Sigmoid colon (tissue), 7 donors: ENCODE measurements around the gene NRDE2. TPM values are rescaled to one million over a fixed set of nuclear protein-coding genes. Genes with fewer than 3 reads are reported as not detected.
A peak's percentile ranks its signal among the peaks of the same experiment; 100 is the strongest.

ENCODE experiments used
- DNase-seq: peaks from one replicate; pipeline ENCODE4 v3.0.0-alpha.2; 2019
- H3K27ac ChIP-seq, 4 donors: fragments of 200-600 bp; sonication (generic); one replicate each; pipeline ENCODE4 v1.5.1; 2016 to 2019; ENCODE audit warnings: mild to moderate bottlenecking in 1 of 4
- H3K27me3 ChIP-seq, 3 donors: fragments of 200-600 bp; sonication (generic); one replicate each; pipeline ENCODE4 v1.5.1; 2019; ENCODE audit warnings: mild to moderate bottlenecking in 1 of 3
- H3K36me3 ChIP-seq, 4 donors: fragments of 200-600 bp; sonication (generic); one replicate each; pipeline ENCODE4 v1.5.1; 2016 to 2019
- H3K4me1 ChIP-seq, 4 donors: fragments of 200-600 bp; sonication (generic); one replicate each; pipeline ENCODE4 v1.5.1; 2017 to 2019
- H3K4me3 ChIP-seq, 4 donors: fragments of 200-600 bp; sonication (generic); one replicate each; pipeline ENCODE4 v1.5.1; 2017 to 2019; ENCODE audit warnings: mild to moderate bottlenecking in 2 of 4, moderate library complexity in 1 of 4
- H3K9me3 ChIP-seq, 4 donors: fragments of 200-600 bp in 3 of 4; sonication (generic) in 3 of 4; one replicate each; pipeline versions ENCODE4 v1.5.1 to v1.6.1; 2013 to 2019
- EP300 ChIP-seq, 4 donors: sonication (generic); formaldehyde crosslinking; IDR thresholded peaks; one replicate each; pipeline ENCODE4 v1.6.1; 2017; ENCODE audit warnings: antibody characterized with exemption in 4 of 4
- POLR2A ChIP-seq, 2 donors: fragments of 450-650 bp; IDR thresholded peaks; one replicate each; pipeline ENCODE4 v1.6.1; 2016; ENCODE audit warnings: antibody characterized with exemption in 2 of 2, mild to moderate bottlenecking in 2 of 2, moderate library complexity in 2 of 2
- POLR2AphosphoS5 ChIP-seq, 4 donors: sonication (generic); formaldehyde crosslinking; IDR thresholded peaks; one replicate each; pipeline ENCODE4 v1.6.1; 2017; ENCODE audit warnings: antibody characterized with exemption in 4 of 4
- WGBS, 2 donors: extraction: QIAGEN DNeasy Blood & Tissue Kit; methylation state at CpG; one replicate each; pipeline ENCODE4 v1.1.7; 2013; 5-methylcytosine and 5-hydroxymethylcytosine counted together
- intact Hi-C: fragments of 100-400 bp; cut with DNase I; formaldehyde crosslinking; loops from one replicate; pipeline ENCODE4 v1.15.1; 2023
- polyA plus RNA-seq, 3 donors: library from polyadenylated mRNA; stranded (reverse); fragments of 200-250 nt; gene quantifications; one replicate each; pipeline ENCODE4 v1.2.3, GENCODE V29; 2013
- total RNA-seq, 4 donors: library from RNA; depleted of rRNA; stranded (reverse); fragments of >200 nt; gene quantifications; one replicate each; pipeline ENCODE4 v1.1.0, GENCODE V29; 2016
- TF ChIP-seq, protein P1 (sequence below), 4 experiments: fragments of 450-650 bp in 3 of 4; fragments of 200-600 bp in 1 of 4; IDR thresholded peaks; one replicate each; pipeline ENCODE4 v1.5.1; 2016 to 2019; ENCODE audit warnings: antibody characterized with exemption in 4 of 4, mild to moderate bottlenecking in 3 of 4, moderate library complexity in 2 of 4
- donor health status: healthy with polysubstance abuse.
- donor health status: Bipolar disorder and iron deficiency.
- donor health status: healthy.

Gene NRDE2
- total RNA-seq = 10 to 100 TPM; 12.5 to 25.2 (median 14.8) TPM
- polyA plus RNA-seq = 10 to 100 TPM in 1 of 3 donors, 1 to 10 TPM in 2; 4.8 to 10.7 (median 5.3) TPM

DNA sequence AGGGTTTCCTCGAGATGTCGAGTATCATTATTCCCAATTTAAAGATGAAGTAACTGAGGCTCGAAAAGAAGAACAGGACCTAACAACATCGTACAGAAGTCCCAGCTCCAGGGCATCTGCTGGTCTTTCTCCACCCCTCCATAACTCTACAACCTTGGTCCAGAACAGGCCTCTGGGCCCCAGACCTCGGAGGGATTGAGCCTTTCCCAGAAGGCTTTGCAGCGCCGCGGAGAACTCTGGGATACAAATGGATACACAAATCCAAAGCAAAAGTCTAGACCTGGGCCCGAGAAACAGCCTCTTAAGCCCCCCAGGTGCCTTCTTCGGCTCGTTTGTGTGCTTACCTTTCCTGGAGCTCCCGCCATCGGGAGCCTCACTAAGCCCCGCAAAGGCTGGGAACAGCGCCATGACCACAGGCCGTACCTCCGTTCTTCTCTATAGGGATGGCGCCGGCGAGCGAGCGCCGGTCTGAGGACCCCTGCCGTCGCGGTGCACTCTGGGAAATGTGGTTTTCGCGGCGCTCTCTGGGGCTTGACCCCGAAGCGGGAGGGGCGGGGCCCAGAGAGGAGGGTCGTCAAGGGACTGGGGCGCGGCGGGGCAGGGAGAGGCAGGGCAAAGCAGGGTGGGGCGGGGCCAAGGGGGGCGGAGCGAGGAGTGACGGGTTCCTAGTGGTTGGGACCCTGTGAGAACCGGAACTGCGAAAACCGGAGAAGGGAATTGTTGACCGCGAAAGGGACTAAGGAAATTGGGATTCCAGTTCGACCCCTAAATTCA is at the start of gene NRDE2:
TSS of gene NRDE2 (minus strand) at position 445 of the 774 bp plus-strand sequence. CDS start at position 408, 37 bp downstream.
- peak; percentile 99 for DNase-seq
- 1 to 4% methylated on average over 46 of the region's 46 CpGs for WGBS, 2 donors
- no peaks in the 10 kb centered on the region for H3K27me3 ChIP-seq
- peak within 1 kb of the TSS; percentile 77 to 86 (median 82) for H3K27ac ChIP-seq
- peaks cover 0 to 15% (median 10%) of the 10 kb centered on the region in 4 donors for H3K4me1 ChIP-seq
- H3K36me3 ChIP-seq = no peaks in the 10 kb centered on the region
- intact Hi-C loops = loop anchor here (1.0 to 5.0 kb wide), 2 partner anchors 50 to 66 kb away; partner anchors contain the start of gene CALM1
- peak within 1 kb of the TSS; percentile 50 to 62 (median 58) for H3K4me3 ChIP-seq
- no peak for TF ChIP-seq POLR2A (IDR thresholded peaks at IDR 0.05)
- TF ChIP-seq EP300 (IDR thresholded peaks at IDR 0.05) = peak in 2 of 4 donors; percentile 13 to 26
- TF ChIP-seq, protein P1, sequence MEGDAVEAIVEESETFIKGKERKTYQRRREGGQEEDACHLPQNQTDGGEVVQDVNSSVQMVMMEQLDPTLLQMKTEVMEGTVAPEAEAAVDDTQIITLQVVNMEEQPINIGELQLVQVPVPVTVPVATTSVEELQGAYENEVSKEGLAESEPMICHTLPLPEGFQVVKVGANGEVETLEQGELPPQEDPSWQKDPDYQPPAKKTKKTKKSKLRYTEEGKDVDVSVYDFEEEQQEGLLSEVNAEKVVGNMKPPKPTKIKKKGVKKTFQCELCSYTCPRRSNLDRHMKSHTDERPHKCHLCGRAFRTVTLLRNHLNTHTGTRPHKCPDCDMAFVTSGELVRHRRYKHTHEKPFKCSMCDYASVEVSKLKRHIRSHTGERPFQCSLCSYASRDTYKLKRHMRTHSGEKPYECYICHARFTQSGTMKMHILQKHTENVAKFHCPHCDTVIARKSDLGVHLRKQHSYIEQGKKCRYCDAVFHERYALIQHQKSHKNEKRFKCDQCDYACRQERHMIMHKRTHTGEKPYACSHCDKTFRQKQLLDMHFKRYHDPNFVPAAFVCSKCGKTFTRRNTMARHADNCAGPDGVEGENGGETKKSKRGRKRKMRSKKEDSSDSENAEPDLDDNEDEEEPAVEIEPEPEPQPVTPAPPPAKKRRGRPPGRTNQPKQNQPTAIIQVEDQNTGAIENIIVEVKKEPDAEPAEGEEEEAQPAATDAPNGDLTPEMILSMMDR (IDR thresholded peaks at IDR 0.05) = no peak
- peak; percentile 6 to 79 (median 74) for TF ChIP-seq POLR2AphosphoS5 (IDR thresholded peaks at IDR 0.05)
- H3K9me3 ChIP-seq = no peaks in the 10 kb centered on the region

GRCh38 chr14:90381011-90381786 is 49.5 kb upstream of the NRDE2 start:
- DNase-seq = peak; percentile 87
- TF ChIP-seq EP300 (IDR thresholded peaks at IDR 0.05) (peak in 2 of 4 donors; percentile 25 to 68), POLR2AphosphoS5 (IDR thresholded peaks at IDR 0.05) (peak; percentile 60 to 86 (median 82)), POLR2A (IDR thresholded peaks at IDR 0.05) (peak in 1 of 2 donors; percentile 19)
- TF ChIP-seq, protein P1 (IDR thresholded peaks at IDR 0.05) = peak in 1 of 4 experiments; percentile 26
- WGBS, 2 donors = 30 to 63% methylated on average over 8 of the region's 8 CpGs
- Histone ChIP-seq H3K4me3 (peak overlapping the region in 2 of 4 donors; percentile 64 to 70), H3K27ac (peak overlapping the region; percentile 93 to 99 (median 97)), H3K36me3 (no peaks in the 10 kb centered on the region), H3K9me3 (no peaks in the 10 kb centered on the region), H3K4me1 (peaks cover 0 to 35% (median 32%) of the 10 kb centered on the region in 4 donors), H3K27me3 (no peaks in the 10 kb centered on the region)
- intact Hi-C loops = loop anchor here (1.0 to 10.0 kb wide), 7 partner anchors 49 to 1134 kb away; partner anchors contain the start of genes PPP4R3A and TTC7B

- no peak overlapping the region for H3K27ac ChIP-seq
- WGBS, 2 donors = 80 to 90% methylated on average over 2 of the region's 2 CpGs
- TF ChIP-seq, protein P1 (IDR thresholded peaks at IDR 0.05) = no peak
- TF ChIP-seq POLR2AphosphoS5 (IDR thresholded peaks at IDR 0.05) (no peak), EP300 (IDR thresholded peaks at IDR 0.05) (no peak), POLR2A (IDR thresholded peaks at IDR 0.05) (no peak)
- no peaks in the 10 kb centered on the region for H3K36me3 ChIP-seq
- peaks cover 0 to 25% (median 21%) of the 10 kb centered on the region in 4 donors for H3K4me1 ChIP-seq
- no peaks in the 10 kb centered on the region for H3K27me3 ChIP-seq
- no peaks in the 10 kb centered on the region for H3K9me3 ChIP-seq
- intact Hi-C loops = no loop called here
- DNase-seq = no peak
- H3K4me3 ChIP-seq = no peak overlapping the region
These were observed 47.4 kb upstream of the NRDE2 start for GRCh38 chr14:90379106-90379505.

DNA sequence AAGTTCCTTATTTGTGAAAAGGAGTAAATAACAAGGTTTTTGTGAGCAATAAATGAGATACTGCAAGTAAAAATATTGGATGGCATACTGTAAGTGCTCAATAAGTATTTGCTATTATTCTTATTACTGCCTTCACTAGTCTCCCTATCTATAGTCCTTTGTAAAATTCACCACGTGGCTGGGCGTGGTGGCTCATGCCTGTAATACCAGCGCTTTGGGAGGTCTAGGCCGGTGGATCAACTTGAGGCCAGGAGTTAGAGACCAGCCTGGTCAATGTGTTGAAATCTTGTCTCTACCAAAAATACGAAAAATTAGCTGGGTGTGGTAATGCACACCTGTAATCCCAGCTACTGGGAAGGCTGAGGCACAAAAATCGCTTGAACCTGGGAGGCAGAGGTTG is 46.5 kb upstream of the NRDE2 start:
- Histone ChIP-seq H3K27ac (no peak overlapping the region), H3K4me3 (no peak overlapping the region), H3K4me1 (peaks cover 0 to 22% (median 16%) of the 10 kb centered on the region in 4 donors), H3K27me3 (no peaks in the 10 kb centered on the region), H3K36me3 (no peaks in the 10 kb centered on the region), H3K9me3 (no peaks in the 10 kb centered on the region)
- intact Hi-C loops = no loop called here
- TF ChIP-seq POLR2A (IDR thresholded peaks at IDR 0.05) (no peak), EP300 (IDR thresholded peaks at IDR 0.05) (no peak), POLR2AphosphoS5 (IDR thresholded peaks at IDR 0.05) (no peak)
- TF ChIP-seq, protein P1 (IDR thresholded peaks at IDR 0.05) = no peak
- no peak for DNase-seq
- 75 to 87% methylated on average over 6 of the region's 6 CpGs for WGBS, 2 donors
